Measurements from ENCODE around the gene SNX2. TPM values are rescaled to one million over a fixed set of nuclear protein-coding genes. Genes with fewer than 3 reads are reported as not detected.

Gene SNX2
- total RNA-seq, 1 donor from 2014 or later: 145 TPM

DNA sequence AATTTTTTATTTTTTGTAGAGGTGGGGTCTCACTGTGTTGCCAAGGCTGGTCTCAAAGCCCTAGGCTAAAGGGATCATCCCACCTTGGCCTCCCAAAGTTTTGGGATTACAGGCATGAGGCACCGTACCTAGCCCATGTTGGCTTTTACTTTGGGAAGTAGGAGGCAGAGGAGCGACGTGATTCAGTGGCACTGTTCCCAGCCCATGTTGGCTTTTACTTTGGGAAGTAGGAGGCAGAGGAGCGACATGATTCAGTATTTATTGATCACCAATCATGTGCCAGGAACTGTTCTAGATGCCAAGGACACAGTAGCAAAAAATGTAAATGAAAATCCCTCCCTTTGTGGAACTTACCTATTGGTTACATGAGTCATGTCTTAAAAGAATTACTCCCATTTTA lies 88.8 kb downstream of the SNX2 start:
- Mint-ChIP-seq H3K4me3 (no peak overlapping the region), H3K4me1 (no peaks in the 10 kb centered on the region), H3K9me3 (no peaks in the 10 kb centered on the region), H3K27me3 (no peaks in the 10 kb centered on the region), H3K36me3 (ENCODE audit: low read depth) (no peaks in the 10 kb centered on the region), H3K27ac (no peak overlapping the region)
- no peak for TF ChIP-seq CTCF (IDR thresholded peaks at IDR 0.05)
- ChIA-PET CTCF (no interaction called here), POLR2A (no interaction called here)
- ATAC-seq (ENCODE audit: low read depth): no peak
- DNase-seq: no peak
- intact Hi-C loops (cut with micrococcal nuclease): no loop called here

DNA sequence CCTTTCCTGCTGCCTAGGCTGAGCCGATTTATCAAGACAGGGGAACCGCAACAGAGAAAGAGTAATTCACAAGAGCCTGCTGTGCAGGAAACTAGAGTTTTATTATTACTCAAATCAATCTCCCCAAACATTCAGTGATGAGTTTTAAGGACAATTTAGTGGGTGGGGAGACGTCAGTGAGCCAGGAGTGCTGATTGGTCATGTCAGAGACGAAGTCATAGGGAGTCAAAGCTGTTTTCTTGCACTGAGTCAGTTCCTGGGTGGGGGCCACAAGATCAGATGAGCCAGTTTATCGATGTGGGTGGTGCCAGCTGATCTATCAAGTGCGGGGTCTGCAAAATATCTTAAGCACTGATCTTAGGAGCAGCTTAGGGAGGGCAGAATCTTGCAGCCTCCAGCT lies 89.5 kb downstream of the SNX2 start:
- ChIA-PET POLR2A (no interaction called here), CTCF (no interaction called here)
- Mint-ChIP-seq H3K27ac (no peak overlapping the region), H3K4me3 (no peak overlapping the region), H3K4me1 (no peaks in the 10 kb centered on the region), H3K27me3 (no peaks in the 10 kb centered on the region), H3K9me3 (no peaks in the 10 kb centered on the region), H3K36me3 (ENCODE audit: low read depth) (no peaks in the 10 kb centered on the region)
- no peak for ATAC-seq (ENCODE audit: low read depth)
- no peak for DNase-seq
- no peak for TF ChIP-seq CTCF (IDR thresholded peaks at IDR 0.05)
- intact Hi-C loops (cut with micrococcal nuclease): no loop called here

DNA sequence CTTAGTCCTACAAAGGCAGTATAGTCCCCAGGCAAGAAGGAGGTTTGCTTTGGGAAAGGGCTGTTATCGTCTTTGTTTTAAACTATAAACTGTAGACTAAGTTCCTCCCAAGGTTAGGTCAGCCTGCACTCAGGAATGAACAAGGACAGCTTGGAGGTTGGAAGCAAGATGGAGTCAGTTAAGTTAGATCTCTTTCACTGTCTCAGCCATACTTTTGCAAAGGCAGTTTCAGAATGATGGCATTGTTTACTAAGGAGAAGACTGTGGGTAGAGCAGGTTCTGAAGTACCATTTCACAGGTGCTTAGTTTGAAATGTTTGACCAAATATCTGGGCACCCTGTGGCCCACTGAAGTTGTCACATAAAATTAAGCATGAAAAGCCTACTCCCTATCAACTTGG lies 90.0 kb downstream of the SNX2 start:
- Mint-ChIP-seq H3K9me3 (no peaks in the 10 kb centered on the region), H3K27me3 (no peaks in the 10 kb centered on the region), H3K4me3 (no peak overlapping the region), H3K27ac (no peak overlapping the region), H3K36me3 (ENCODE audit: low read depth) (no peaks in the 10 kb centered on the region), H3K4me1 (no peaks in the 10 kb centered on the region)
- ATAC-seq (ENCODE audit: low read depth) (no peak), DNase-seq (no peak)
- ChIA-PET POLR2A (no interaction called here), CTCF (no interaction called here)
- no peak for TF ChIP-seq CTCF (IDR thresholded peaks at IDR 0.05)
- intact Hi-C loops (cut with micrococcal nuclease): no loop called here

DNA sequence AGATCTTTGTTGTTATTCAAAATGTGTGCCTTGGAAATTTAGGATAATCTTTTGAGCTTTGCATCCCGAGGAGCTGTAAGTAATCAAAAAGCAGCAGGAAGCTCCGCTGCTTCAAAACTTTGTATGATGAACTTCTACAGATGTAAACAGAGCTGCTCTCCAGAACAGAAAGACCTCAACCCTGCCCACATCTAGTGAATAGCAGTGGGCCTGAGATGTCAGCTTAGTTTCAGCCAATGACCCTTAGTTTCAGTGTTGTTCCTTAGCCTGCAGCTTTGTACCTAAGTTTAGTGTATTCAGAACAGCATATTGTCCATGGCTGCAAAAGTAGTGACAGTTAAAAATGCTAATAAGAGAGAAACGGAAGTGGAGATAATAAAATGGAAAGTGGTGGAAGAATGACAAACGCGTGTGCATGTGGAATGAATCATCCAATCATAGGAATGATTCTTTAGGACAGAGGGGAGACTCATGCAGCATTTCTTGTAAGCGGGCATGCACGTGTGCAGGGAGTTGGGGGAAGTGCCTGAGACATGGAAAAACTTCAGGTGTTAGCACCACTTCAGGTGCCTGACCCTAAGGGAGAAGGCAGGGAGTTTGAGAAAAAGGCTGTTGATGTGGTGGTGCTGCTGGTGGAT lies 95.5 kb downstream of the SNX2 start:
- Mint-ChIP-seq H3K27me3 (no peaks in the 10 kb centered on the region), H3K4me3 (no peak overlapping the region), H3K9me3 (no peaks in the 10 kb centered on the region), H3K4me1 (no peaks in the 10 kb centered on the region), H3K36me3 (ENCODE audit: low read depth) (no peaks in the 10 kb centered on the region), H3K27ac (no peak overlapping the region)
- DNase-seq (no peak), ATAC-seq (ENCODE audit: low read depth) (no peak)
- no peak for TF ChIP-seq CTCF (IDR thresholded peaks at IDR 0.05)
- ChIA-PET CTCF (no interaction called here), POLR2A (no interaction called here)
- intact Hi-C loops (cut with micrococcal nuclease): no loop called here

DNA sequence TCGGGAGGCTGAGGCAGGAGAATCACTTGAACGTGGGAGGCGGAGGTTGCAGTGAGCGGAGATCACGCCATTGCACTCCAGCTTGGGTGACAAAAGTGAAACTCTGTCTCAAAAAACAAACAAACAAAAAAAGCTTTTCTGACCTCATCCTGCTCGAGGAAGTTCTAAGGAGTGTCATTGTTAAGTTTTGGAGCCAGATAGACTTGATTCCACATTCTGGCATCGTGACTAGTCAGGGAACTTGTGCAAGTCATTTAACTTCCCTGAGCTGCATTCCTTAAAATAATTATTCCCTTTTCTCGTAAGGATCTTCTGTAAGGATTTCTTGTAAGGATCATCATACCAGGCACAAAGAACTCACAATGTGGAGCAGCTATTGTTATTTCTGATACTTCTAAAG lies 96.8 kb downstream of the SNX2 start:
- Mint-ChIP-seq H3K9me3 (no peaks in the 10 kb centered on the region), H3K27me3 (no peaks in the 10 kb centered on the region), H3K4me3 (no peak overlapping the region), H3K27ac (no peak overlapping the region), H3K36me3 (ENCODE audit: low read depth) (no peaks in the 10 kb centered on the region), H3K4me1 (peaks cover 2% of the 10 kb centered on the region)
- DNase-seq: no peak
- CTCF ChIA-PET: no interaction called here
- intact Hi-C loops (cut with micrococcal nuclease): no loop called here
- POLR2A ChIA-PET: no interaction called here
- TF ChIP-seq CTCF (IDR thresholded peaks at IDR 0.05): no peak
- ATAC-seq (ENCODE audit: low read depth): no peak
